HG03108 (cell line): ENCODE measurements around the gene THEMIS2.
"Not testable (repeated sequence)": the region's sequence is repeated elsewhere in the genome, so short reads cannot be mapped to it uniquely, and the experiment has no call there.

Experiments
- ATAC-seq: cut with Tn5 transposase; IDR thresholded peaks from one replicate; pipeline ENCODE4 v1.9.1; 2021; ENCODE audit warnings: moderate library complexity; ENCODE audit not compliant: unreplicated experiment

The THEMIS2 gene

DNA sequence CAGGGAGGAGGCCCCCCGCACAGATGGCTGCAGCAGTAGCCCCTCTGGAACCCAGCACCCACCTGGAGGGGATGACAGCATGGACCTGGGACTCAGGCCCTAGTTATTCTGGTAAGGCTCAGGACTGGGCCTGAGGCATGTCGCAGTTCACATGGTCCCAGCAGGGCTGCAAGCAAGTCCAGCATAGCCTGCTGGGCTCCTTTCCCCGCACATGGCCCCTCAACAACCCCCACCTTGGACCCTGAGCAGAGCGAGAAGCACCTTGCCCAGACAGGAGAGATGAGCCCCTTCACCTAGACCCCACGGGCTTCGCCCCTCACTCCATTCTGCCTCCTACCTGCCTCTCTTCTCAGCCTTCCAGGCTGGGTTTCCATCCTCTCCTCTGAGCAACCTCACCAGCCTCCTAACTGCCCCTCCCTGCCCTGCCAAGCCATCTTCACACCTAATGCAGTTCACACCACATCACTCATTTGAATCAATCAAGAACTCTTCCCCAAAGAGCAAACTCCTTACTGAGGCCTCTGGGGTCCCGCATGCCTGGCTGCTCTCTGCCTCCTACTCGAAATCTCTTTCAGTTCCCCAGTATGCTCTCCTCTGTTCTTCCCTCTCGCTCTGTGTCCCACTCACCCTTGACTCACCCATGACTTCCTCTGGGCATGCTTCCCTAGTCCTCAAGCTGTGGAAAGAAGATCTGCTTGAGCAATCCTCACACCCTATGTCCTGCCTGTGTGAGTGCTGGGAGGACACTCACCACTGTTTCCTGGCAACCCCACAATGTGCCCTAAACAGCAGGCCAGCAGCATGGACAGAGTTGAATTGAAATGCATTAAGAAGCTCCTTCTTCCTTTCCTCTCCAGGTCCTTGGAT lies 9.4 kb upstream of the THEMIS2 start:
- ATAC-seq, result no peak

DNA sequence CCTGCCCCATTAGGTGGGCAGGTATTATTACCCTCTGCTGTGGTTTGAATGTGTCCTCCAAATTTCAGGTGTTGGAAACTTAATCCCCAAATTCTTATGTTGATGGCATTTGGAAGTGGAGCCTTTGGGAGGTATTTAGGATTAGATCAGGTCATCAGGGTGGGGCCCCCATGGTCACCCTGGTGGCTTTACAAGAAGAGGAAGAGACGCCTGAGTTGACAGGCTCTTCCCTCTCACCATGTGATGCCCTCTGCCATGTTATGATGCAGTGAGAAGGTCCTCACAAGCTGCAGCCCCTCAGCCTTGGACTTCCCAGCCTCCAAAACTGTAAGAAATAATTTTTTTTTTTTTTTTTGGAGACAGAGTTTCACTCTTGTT lies 8.8 kb upstream of the THEMIS2 start:
- ATAC-seq, result no peak

DNA sequence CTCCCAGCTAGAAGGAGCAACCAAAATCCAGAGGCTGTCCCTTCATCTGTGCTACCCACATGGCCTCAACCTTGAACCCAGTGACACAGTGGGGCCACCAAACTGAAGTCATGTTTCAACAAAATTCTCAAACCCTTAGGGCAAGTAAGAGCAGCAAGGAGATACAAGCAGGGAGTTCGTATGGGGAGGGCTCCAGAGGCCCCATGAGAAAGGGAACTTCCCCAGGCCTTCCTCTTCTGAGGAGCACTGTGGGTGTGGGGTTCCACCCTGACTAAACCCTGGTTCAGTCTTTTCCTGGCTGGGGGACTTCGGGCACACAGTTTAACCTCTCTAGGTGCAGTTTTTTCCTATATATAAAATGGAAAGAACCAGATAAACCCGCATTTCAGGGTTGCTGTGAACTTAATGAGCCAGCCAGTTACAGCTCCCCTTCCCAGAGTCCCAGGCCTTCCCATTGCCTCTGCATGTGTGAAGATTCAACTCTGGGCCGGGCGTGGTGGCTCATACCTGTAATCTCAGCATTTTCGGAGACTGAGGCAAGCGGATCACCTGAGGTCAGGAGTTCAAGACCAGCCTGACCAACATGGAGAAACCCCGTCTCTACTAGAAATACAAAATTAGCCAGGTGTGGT lies 8.0 kb upstream of the THEMIS2 start:
- no peak for ATAC-seq

DNA sequence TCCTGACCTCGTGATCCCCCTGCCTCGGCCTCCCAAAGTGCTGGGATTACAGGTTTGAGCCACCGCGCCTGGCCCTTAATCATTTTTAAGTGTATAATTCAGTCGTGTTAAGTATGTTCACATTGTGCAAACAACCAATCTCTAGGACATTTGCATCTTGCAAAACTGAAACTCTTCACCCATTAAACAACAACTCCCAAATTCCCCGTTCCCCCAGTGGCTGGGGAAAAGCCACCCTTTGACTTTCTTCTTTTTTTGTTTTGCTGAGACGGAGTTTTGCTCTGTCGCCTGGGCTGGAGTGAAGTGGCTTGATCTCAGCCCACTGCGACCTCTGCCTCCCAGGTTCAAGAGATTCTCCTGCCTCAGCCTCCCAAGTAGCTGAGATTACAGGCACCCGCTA lies 6.5 kb upstream of the THEMIS2 start:
- ATAC-seq, result no peak

DNA sequence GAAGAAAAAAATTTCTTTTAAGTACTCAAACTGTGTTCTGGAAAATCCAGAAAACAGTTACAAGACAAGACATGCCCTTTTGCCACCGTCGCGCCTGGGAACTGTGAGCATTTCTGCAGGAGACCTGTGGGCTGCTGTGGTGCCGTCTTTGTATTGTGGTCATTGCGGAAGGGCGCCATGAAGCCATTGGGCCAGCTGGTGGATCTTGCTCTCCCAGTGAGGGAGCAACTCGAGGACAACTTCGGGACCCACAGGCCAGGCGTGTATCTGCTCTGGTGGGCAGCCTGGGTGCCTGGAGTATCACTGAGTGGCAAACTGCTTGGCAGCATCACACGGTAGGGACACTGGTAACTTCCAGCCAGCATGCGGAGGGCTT lies 3.8 kb upstream of the THEMIS2 start:
- ATAC-seq, result no peak

DNA sequence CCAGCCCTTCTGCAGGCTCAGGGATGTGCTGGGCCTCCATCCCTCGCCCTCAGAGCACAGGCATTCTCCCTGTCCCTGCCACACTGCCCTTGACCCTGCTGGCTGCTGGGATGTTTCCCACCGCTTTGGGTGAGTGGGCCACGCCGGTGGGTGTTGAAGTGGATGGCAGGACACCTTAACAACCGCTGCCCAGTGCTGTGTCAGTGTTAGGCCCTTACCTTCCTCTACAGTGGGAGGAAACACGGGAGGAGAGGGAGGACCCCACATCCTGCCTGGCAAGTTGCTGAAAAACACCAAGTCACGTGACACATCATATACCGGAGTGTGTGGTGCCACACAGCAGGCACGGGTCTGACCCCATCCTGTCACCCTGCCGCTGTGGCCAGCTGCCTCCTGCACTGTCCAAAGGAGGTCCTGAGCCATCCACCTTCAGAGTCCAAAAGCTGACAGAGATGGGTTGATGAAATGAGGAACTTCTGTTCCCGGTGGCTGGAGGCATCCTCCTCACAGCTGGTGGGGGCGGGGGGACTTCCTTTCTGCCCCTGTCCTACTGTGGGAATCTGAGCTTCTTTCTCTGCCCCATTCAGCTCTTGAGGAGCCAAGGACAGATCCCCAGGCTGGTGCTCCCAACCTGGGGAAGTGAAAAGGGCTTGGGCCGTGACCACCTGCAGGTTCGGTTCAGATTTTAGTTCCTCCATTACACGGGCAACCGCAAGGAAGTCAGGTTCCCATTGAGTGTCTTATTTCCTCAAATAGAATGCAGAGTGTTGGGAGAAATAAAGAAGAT lies 3.2 kb upstream of the THEMIS2 start:
- ATAC-seq, result peak; percentile 38

DNA sequence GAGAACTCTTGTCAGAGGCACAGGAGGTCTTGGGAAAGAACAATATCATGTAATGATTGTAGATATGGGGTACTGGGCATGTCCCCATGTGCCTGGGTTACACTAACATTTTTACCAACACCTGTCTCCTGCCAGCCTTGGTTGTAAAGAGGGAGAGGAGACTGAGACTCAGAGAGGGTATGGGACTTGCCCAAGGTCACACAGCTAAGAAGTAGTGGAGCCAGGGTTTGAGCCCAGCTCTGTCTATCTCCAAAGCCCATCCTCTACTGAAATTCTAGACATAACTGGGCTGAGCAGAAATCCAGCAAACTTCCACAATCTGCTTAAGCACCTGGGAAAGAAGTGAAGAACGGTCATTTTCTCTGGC lies 2.6 kb upstream of the THEMIS2 start:
- no peak for ATAC-seq

DNA sequence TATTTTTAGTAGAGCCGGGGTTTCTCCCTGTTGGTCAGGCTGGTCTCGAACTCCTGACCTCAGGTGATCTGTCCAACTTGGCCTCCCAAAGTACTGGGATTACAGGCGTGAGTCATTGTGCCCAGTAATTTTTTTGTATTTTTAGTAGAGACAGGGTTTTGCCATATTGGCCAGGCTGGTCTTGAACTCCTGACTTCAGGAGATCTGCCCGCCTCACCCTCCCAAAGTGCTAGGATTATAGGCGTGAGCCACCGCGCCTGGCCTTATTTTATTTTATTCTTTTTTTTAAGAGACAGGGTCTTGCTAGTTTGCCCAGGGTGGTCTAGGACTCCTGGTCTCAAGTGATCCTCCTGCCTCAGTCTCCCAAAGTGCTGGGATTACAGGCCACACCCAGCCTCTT lies 1.3 kb upstream of the THEMIS2 start:
- not testable (repeated sequence) for ATAC-seq

DNA sequence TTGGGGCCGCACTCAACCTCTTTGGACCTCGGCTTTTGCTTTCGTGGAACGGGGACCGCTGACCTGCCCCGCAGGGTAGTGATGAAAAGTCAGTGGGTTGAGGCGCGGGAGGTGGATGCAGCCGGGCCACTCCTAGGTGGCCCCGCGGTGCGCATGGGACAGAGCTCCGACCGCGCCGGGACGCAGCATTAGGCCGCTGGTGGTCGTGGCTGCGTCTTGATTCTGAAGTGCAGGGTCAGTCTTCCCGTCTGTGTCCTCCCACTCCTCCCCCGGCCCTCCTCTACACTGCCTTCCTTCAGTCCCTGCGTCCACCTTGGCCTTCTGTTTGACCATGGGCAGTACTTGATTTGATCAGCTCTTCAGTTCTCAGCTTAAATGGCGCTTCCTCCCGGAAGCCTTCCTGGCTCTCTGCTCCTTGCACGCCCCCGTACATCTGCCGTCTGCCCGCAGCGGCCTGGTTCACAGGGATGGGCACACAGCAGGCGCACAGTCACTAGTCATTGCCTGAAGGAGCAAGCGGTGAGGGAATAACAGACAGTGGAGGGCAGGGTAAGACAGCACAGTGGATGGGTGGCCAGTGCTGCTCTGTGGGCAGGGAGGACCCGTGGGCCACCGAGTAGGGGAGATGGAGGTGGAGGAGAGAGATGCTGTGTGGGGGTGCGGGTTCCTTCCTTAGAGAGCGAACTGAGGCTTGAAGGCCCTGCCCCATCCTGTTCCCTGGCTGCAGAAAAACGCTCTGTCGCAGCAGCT lies 633 bp downstream of the THEMIS2 start:
- no peak for ATAC-seq

DNA sequence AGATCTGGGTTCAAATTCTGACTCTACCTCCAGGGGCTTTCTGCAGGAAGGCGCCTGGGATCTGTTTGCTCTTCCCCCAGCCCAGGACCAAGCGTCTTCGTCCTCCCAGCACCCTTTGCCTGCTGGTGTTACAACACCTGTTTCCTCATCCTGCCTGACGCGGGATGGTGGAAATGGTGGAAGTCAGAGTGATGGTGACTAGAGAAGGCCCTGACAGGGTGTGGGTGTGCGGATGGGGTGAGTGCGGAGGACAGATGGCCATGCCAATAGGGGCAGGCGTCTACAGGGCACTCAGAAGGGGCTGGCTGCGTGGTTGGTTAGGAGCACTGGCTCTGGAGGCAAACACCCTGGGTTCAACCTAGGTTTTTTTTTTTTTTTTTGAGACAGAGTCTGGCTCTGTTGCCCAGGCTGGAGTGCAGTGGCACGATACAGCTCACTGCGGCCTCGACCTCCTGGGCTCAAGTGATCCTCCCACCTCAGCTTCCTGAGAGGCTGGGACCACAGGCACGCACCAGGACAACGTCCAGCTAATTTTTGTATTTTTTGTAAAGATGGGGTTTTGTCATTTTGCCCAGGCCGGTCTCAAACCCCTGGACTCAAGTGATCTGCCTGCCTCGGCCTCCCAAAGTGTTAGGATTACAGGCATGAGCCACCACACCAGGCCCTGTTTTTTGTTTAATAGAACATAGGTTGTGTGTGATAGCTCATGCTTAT lies 1.5 kb downstream of the THEMIS2 start:
- ATAC-seq, result no peak

DNA sequence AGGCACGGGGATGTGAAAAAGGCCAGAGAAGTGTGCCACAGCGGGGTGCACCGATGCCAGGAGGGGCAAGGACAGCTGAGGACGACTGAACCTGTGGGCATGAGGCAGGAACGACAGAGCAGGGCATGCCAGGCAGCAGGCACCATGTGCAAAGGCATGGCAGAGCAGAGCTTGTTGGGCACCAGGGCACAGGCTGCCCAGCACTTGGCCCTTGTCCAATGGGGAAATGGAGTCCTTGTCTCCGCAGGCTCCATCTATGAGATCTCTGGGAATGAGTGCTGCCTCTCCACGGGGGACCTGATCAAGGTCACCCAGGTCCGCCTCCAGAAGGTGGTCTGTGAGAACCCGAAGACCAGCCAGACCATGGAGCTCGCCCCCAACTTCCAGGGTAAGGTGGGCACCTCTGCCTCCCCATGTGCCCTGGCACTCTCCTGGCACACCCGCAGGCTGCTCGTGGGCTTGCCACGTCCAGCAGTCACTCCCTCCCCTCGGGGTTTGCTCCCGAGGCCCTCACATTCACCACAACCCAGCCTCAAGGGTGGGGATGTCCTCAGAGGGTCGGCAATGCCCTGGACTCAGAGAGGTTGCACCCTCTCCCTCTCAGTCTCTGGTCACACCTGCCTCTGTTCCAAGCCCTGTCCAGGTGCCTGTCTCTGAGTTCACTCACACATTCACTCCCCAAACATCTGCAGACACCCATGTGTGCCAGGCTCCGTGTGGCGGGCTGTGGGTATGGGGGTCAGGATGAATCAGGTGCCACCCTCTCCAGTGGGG lies 4.2 kb downstream of the THEMIS2 start:
- no peak for ATAC-seq

DNA sequence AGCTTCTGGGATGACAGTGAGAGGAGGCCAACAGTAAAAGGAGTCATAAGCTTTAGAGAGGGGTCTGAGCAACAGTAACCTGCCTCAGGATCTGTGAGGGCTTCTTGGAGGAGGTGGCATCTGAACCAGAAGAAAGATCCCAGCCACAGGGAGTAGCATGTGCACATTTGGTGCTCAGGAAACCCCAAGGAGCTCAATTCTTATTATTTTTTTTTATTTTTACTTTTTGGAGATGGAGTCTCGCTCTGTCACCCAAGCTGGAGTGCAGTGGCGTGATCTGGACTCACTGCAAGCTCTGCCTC lies 4.7 kb downstream of the THEMIS2 start:
- ATAC-seq, result no peak

DNA sequence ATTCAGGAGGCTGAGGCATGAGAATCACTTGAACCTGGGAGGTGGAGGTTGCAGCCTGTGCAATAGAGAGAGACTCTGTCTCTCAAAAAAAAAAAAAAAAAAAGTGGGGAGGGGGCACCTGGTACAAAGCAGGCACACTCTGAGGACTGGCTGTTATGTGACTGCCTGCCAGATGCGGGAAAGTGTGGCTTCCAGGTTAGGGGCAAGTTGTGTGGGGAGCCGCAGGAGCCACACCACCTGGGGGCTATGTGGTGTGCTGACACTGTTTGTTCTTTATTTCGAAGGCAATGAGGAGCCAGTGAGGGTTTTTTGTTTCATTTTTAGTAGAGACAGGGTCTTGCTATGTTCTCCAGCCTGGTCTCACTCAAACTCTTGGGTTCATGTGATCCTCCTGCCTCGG lies 5.7 kb downstream of the THEMIS2 start:
- ATAC-seq, result no peak

DNA sequence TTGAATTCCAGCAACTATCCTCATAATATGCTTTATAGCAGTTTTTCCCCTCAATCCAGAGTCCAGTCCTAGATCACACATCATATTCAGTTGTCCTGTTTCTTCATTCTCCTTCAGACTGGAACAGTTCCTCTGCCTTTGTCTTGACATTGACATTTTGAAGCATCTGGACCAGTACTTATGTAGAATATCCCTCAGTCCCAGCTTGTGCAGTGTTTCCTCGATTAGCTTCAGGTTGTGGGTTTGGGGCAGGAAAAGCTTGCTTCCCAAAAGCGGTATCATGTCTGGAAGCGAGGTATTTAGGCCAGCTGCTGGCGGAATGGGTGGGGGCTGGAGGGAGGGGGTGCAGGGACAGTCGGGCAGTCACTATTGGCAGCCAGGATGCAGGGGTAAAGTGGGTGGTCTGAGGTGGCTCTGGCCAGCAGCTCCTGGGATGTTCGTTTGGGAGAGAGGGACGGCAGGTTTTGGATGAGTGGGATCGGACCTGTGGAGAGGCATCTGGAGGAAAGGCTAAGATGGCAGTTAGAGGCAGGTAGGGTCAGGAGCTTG lies 6.5 kb downstream of the THEMIS2 start:
- ATAC-seq, result no peak

DNA sequence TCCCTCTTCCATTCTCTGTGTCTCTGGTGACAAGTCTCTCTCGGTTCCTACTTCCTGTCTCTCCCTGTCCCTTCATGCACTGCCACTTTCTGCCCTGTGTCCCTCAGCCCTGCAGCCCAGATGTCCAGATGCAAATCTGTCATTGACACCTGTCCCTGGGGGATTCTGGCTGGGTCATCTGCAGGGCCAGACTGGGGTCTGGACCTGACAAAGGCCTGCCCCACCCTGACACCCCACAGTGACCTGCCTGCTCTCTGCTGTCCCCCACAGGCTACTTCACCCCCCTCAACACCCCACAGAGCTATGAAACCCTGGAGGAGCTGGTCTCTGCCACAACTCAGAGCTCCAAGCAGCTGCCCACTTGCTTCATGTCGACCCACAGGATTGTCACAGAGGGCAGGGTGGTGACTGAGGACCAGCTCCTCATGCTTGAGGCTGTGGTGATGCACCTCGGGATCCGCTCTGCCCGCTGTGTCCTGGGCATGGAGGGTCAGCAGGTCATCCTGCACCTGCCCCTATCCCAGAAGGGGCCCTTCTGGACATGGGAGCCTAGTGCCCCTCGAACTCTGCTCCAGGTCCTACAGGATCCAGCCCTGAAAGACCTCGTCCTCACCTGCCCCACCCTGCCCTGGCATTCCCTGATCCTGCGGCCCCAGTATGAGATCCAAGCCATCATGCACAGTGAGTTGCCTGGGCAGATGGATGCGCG lies 7.2 kb downstream of the THEMIS2 start:
- ATAC-seq, result no peak

DNA sequence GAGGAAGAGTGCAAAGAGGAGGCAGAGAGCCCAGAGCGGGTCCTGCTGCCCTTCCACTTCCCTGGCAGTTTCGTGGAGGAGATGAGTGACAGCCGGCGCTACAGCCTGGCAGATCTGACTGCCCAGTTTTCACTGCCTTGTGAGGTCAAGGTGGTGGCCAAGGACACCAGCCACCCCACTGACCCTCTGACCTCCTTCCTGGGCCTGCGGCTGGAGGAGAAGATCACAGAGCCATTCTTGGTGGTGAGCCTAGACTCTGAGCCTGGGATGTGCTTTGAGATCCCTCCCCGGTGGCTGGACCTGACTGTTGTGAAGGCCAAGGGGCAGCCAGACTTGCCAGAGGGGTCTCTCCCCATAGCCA lies 10.2 kb downstream of the THEMIS2 start:
- ATAC-seq, result no peak

DNA sequence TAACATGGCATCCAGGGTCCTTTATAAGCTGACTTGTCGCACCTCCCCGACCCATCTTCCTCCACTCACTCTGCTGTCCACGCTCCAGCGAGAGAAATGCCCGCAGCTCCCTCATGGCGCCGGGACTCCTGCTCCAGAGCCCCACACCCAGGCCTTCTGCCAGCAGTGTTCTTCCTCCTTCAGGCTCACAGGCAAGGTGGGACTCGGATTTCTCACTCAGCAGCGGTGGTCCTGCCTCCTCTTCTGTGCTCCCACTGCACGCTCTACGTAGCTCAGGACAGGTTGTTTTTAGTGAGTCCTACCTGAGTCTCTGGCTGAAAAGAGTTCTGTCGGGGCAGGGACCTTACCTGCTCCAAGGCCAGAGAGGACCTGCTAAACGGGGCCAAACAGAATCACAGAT lies 11.2 kb downstream of the THEMIS2 start:
- no peak for ATAC-seq

DNA sequence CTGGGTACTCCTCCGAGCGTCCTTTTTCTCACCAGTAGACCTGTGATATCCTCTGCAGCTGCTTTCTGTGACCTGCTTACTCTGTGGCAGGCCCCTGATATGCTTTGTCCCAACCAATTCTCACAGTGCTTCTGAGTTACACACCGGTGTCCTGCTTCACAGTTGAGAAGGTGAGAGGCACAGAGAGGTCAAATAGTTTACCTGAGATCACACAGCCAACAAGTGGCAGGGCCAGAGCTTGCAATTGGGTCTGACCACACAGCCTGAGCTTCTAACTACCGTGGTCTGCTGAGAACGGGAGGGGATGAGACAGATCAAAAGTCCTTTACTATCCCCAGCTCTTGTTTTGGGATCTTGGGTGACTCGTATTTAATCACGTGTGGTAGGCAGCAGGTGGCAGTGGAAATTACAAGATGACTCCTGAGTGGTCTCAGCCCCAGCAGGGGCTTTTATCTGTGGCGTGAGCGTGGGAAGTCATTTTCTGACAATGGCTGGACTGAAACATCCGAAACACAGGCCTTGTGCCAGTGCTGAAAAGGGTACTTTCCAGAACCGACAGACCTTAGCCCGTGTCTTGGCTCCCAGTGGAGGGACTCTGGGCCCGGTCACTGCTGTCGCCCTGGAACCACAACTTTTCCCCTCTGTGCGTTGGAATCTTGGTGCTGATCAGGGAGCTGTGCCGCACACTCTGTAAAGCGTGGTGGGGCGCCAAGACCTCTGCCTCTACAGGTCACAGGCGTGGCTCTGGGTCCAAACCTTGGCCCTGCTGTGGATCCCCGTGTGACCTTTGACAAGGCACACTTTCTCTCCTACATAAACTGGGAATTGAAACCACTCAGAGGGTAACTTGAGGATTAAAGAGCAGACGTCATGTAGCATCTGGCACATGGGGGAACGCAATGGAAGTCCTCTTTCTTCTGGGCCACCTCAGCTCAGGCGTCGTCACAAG lies 11.9 kb downstream of the THEMIS2 start:
- ATAC-seq, result peak; percentile 34
